Suppressor macrophage treated with lipopolysaccharide for 4 hours (primary cell): ENCODE measurements around the gene UAP1L1.
A peak's percentile ranks its signal among the peaks of the same experiment; 100 is the strongest.
"Not testable (repeated sequence)": the region's sequence is repeated elsewhere in the genome, so short reads cannot be mapped to it uniquely, and the experiment has no call there.

Source experiments
- DNase-seq: peaks from one replicate; pipeline ENCODE4 v3.0.0-alpha.2; 2020

UAP1L1 gene, protein sequence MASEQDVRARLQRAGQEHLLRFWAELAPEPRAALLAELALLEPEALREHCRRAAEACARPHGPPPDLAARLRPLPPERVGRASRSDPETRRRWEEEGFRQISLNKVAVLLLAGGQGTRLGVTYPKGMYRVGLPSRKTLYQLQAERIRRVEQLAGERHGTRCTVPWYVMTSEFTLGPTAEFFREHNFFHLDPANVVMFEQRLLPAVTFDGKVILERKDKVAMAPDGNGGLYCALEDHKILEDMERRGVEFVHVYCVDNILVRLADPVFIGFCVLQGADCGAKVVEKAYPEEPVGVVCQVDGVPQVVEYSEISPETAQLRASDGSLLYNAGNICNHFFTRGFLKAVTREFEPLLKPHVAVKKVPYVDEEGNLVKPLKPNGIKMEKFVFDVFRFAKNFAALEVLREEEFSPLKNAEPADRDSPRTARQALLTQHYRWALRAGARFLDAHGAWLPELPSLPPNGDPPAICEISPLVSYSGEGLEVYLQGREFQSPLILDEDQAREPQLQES

DNA sequence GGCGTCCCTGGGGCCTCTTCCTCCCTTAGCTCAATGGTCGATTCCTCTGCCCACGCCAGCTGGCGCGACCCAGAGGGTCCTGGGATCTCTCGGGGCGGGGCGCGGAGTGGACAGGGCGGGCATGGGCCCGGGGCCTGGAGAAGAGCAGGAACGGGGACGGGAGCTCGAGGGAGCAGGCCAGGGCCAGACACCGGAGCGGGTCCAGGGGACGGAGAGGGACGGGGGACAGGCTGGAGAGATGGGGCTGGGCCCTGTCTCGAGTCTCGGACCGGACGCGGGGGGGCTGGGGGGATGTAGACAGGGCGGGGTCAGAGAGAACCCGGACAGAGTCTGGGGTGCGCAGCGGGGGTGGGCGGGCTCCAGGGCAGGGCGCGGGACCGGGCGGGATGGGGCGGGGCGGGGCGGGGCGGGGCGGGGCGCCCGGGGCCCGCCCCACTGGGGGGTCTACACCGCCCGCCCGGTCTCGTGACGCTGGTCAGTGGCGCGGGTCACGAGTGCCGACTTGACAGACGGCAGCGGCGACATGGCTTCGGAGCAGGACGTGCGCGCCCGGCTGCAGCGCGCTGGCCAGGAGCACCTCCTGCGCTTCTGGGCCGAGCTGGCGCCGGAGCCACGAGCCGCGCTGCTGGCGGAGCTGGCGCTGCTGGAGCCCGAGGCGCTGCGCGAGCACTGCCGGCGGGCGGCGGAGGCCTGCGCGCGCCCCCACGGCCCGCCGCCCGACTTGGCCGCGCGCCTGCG, at the start of gene UAP1L1:
UAP1L1 (plus strand) TSS at position 508 of the 738 bp plus-strand sequence; CDS start at position 524, 16 bp downstream.
- peak; percentile 78 for DNase-seq

GRCh38 chr9:137028263-137029057, 48.9 kb upstream of the UAP1L1 start:
- DNase-seq: peak; percentile 78

GRCh38 chr9:137029058-137029936, 48.0 kb upstream of the UAP1L1 start:
- peak; percentile 87 for DNase-seq

DNA sequence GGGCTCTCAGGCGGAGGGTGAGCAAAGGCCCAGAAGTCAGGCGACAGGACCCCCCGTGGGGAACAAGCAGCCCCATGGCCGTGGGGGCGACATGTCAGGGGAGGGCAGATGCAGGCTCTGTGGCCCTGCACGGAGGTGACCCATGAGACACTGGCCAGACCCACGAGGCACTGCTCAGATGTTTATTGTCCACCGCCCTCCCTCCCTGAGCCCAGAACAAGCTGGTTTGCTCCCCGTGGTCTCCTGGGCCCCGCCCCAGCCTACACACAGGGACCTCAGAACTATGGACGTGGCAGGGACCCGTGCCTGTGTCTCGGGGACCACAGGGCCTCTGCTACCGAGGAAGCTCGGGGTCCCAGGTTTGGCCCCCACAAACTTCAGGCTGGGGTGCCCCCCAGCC, 47.3 kb upstream of the UAP1L1 start:
- DNase-seq: no peak

- peak; percentile 55 for DNase-seq
Observed at GRCh38 chr9:137030538-137031527, 46.5 kb upstream of the UAP1L1 start.

DNA sequence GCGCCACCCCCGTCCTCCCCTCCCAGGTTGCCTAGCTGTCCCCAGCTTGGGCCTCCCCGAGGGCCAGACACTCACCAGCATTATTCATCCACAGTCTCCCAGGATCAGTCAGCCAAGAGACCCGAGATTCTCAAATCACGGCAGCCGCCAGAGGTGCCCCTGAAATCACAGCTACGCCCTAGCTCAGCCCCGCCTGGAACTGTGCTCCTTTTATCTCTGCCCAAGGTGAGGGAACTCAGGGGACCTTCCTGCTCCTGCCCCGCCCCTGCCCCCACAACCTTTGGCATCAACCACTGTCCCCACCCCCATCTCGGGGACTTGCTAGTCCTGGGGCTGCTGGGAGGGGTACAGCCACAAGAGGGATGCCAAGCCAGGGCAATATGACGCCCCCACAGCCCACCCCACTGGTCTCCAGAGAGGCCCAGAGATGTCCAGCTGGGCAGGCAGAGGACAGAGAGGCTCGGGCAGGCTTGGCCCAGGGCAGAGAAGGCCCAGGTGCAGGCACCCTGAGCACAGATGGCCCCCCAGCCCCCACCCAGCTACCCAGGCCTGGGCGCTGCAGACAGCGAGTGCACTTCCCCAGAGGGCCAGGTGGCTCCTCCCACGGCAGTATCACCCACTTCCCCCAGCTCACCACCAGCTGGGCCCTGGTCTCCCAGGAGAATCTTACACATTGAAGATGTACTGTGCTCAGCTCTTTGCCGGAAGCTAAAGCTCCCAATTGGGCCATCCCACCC, 45.2 kb upstream of the UAP1L1 start, which contains the start of gene FUT7:
FUT7 (minus strand) TSS at position 185 of the 737 bp plus-strand sequence; CDS start at position 88, 97 bp downstream.
- DNase-seq: no peak

DNA sequence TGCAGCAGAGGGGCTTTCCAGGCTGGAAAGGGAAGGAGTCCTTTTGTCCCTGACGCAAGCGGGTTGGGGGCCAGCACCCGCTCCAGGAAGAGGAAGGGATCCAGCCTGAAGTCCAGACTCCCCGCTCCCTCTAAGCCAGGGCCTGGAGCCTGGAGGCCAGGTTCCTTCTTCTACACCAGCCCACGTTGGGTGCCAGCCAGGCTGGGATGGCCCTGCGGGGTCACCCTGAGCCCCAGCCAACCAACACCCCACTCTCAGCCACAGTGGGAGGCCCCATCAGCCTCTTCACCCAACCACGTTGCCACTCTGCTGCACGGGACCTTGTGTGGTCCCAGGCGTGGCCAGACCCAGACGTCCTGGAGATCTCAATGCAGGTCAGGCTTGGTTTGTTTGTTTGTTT, 44.5 kb upstream of the UAP1L1 start:
- DNase-seq: peak; percentile 85

DNA sequence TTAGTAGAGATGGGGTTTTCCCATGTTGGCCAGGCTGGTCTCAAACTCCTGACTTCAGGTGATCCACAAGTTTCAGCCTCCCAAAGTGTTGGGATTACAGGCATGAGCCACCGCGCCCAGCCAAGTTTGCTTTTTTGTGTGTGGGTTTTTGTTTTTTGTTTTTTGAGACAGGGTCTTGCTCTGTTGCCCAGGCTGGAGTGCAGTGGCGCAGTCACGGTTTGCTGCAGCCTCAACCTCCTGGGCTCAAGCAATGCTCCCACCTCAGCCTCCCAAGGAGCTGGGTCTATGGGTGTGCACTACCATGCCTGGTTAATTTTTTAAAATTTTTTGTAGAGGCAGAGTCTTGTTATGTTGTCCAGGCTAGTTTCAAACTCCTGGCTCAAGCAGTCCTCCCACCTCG, 43.8 kb upstream of the UAP1L1 start:
- not testable (repeated sequence) for DNase-seq

- DNase-seq: peak; percentile 58
Observed at GRCh38 chr9:137034039-137034708, 43.1 kb upstream of the UAP1L1 start.

DNA sequence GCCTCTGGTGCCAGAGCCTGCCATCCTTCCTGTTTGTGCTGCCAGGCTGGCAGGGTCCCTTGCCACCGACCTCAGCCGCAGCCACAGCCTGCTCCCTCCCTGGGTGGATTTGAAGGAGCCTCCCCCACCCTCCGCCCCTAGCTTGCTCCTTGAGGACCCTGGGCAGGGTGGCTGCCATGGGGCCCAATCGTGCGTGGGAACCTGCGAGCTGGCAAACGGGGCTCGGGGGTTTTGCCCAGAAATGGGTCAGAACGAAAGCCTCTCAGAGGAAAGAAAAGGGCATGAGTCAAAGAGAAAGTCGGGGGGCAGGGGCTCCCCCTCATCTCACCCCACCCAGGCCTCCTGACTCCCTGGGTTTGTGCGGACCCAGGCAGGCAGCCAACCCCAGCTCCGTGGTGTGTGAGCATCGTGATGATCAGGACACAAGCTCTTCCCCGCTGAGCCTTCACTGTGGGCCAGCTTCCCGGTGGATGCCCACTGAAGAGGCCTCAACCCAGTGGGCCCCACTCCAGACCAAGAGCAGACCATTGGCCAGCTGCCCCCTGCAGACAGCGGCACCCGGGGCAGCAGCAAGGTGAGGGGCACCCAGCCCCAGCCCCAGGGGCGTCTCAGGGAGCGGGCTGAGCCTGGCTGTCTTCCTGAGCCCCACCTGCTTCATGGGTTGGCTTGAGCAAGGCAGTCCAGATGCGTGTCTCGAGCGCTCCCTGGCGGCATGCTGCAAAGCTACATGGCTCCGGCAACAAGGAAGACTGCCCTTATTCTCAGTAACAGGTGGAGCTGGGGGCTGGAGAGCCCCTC, 42.4 kb upstream of the UAP1L1 start:
- peak; percentile 89 for DNase-seq

DNA sequence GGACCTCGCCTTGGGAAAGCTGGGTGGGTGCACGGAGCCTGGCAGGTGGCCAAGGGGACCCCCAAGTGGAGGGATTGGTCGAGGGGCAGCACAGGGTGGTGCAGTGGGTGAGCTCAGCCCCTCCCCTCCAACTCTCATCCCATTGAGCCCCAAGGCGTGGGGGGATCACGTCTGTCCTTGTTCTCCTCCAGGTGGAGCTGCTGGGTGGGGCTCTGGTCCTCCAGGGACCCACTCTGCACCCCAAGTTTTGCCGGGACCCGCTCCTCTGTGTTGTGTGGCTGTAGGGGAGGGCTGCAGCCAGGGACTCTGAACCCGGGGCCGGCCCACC, 41.8 kb upstream of the UAP1L1 start:
- no peak for DNase-seq

DNA sequence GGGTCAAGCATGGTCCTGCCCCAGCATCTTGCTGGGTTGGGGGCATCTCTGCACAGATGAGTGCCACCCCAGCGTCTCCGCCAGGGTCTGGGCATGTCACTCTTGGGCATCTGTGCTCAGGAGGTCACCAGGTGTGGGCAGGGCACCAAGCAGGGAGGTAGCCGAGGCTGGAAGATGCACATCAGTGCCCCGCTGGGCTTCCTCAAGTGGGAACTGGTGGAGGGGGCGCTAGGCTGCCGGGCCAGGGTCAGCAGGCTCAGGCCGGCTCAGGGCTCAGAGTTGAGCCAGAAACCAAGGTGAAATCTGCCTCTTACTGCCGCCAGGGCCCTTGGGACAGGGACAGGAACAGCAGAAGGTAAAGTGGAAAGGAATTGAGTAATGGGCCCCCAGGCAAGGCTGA, 41.4 kb upstream of the UAP1L1 start:
- no peak for DNase-seq

DNA sequence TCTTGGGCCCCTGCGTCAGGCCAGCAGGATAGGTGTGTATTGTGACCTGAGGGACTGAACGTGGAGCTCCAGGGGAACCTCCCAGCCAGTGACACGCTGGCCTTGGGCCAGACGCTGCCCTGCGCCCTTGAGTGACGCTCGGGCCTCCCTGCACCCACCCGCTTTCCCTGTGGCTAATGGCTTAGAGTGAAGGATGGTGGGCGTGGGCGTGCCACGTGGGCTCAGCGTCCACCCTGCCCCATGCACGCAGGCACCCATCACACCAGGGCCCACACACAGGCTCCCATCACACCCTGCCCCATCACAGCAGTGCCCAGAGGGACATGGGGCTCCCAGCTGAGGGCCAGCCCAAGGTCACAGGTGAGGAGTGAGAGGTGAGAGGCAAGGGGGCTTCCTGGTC, 40.3 kb upstream of the UAP1L1 start:
- DNase-seq: no peak

DNA sequence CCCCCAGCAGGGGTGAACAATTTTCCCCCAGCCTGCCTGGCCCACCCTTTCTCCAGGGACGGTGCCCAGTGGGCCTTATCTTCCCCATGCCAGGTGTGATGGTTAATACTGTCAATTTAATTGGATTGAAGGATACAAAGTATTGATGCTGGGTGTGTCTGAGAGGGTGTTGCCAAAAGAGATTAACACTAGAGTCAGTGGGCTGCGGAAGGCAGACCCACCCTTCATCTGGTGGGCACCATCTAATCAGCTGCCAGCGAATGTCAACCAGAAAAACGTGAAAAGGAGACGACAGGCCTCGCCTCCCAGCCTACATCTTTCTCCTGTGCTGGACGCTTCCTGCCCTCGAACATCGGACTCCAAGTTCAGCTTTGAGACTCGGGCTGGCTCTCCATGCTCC, 39.8 kb upstream of the UAP1L1 start:
- no peak for DNase-seq

DNA sequence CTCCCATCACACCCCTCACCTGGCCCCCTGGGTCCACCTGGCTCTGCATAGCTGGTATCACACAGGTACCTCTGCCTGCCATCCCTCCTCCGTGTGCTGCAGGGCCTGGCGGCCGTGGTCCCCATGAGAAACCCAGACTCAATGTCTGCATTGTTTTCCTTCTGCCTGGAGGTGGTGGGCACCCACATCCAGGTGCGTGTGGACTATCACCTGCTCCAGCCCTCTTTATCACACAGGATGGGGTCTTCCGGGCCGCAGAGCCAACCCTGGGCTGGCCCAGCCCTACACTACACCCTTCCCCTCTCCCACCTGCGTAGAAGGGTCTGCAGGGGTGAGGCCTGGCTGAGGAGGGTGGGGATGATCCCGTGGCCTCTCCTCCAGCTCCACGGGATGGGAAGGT, 38.4 kb upstream of the UAP1L1 start:
- no peak for DNase-seq

DNA sequence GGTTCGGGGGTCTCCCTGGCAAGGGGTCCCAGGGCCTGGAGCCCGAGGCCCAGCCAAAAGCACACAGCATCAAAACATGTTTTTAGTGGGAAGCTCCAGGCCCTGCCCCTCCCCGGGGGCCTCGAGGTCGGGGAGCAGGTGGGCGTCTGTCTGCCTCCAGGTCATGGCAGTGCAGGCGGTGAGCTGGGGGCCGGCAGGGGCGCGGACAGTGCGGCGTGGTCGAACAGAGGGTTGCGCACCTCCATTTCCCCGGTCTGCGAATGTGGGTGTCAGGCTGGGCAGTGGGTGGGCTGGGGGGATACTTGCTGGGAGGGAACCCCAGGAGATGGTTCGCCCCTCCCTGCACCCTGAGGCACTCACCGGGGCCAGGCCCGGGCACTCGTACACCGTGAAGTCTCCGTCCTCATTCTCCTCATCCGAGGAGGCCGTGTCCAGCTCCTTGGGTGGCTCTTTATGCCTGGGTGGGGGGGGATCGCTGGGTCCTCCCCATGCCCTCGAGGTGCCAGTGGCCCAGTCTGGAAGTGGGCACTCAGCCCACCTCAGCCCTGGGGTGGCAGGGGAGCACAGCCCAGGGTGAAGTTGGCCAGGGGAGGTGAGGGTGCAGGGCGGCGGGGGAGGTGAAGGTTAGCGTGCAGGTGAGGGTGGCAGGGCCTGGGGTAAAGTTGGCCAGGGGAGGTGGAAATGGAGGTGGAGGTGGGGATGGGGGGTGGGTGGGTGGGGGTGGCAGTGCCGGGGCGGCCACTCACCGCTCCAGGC, 37.5 kb upstream of the UAP1L1 start:
- DNase-seq: no peak

DNA sequence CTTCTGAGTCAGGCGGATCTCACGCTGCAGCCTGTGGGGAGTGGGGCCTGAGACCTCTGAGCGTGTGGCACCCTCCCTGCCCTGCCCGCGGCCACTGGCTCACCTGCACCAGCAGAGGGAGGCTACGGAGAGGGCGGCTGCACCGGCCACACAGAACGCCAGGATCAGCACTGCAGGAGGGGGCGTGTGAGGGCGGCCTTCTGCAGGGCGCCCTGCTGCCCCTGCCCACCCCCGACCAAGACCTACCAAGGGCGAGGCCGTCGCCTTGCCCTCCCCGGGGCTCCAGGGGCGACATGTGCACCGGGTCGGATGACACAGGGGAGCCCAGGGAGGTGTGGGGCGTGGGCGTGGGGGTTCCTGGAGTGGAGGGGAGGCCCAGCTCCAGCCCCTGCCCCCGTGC, 36.7 kb upstream of the UAP1L1 start:
- DNase-seq: no peak

GRCh38 chr9:137041124-137041523, 36.2 kb upstream of the UAP1L1 start:
- no peak for DNase-seq
